Adrenal gland (tissue), 5 donors: ENCODE results near the gene PRC1.

ENCODE experiments used
- POLR2A ChIP-seq, 2 donors: fragments of 450-650 bp; IDR thresholded peaks; one replicate each; pipeline ENCODE4 v1.6.1; 2017; ENCODE audit warnings: antibody characterized with exemption in 2 of 2, mild to moderate bottlenecking in 2 of 2, moderate library complexity in 1 of 2
- TF ChIP-seq, protein P1 (sequence below), 6 experiments: fragments of 450-650 bp in 4 of 6; fragments of 200-600 bp in 2 of 6; sonication (generic) in 1 of 6; IDR thresholded peaks; 1 replicate in 5 of 6; 2 replicates in 1 of 6; pipeline versions ENCODE4 v1.5.1 to v1.8.0; 2016 to 2021; ENCODE audit warnings: antibody characterized with exemption in 6 of 6, mild to moderate bottlenecking in 2 of 6, moderate library complexity in 1 of 6
- donor health status: DM: no; HTN: no; CAD: no.

DNA sequence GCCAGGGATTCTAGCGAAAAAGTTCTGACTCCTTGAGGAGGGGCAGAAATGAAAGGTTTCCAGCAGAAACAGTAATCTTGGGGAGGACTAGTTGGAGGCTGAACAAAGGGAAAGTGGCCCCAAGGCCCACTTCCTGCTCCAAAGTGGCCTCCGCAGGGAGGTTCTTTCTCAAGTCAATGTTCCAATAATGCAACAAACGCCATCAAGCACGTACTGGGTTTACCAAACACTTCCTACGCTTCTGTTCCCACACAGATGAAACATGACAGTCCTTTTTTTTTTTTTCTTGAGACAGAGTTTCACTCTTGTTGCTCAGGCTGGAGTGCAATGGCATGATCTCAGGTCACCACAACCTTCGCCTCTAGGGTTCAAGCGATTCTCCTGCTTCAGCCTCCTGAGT, 49.2 kb downstream of the PRC1 start:
- TF ChIP-seq, protein P1, sequence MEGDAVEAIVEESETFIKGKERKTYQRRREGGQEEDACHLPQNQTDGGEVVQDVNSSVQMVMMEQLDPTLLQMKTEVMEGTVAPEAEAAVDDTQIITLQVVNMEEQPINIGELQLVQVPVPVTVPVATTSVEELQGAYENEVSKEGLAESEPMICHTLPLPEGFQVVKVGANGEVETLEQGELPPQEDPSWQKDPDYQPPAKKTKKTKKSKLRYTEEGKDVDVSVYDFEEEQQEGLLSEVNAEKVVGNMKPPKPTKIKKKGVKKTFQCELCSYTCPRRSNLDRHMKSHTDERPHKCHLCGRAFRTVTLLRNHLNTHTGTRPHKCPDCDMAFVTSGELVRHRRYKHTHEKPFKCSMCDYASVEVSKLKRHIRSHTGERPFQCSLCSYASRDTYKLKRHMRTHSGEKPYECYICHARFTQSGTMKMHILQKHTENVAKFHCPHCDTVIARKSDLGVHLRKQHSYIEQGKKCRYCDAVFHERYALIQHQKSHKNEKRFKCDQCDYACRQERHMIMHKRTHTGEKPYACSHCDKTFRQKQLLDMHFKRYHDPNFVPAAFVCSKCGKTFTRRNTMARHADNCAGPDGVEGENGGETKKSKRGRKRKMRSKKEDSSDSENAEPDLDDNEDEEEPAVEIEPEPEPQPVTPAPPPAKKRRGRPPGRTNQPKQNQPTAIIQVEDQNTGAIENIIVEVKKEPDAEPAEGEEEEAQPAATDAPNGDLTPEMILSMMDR (IDR thresholded peaks at IDR 0.05): no peak
- TF ChIP-seq POLR2A (IDR thresholded peaks at IDR 0.05): no peak
